SIG-M5 treated with dmso at 0.1 percent for 504 hours (cell line): ENCODE results near the gene BPIFA2.
"Not testable (repeated sequence)": the region's sequence is repeated elsewhere in the genome, so short reads cannot be mapped to it uniquely, and the experiment has no call there.

ENCODE experiments used
- DNase-seq: peaks from one replicate; lab custom pipeline; 2025; ENCODE audit not compliant: unreplicated experiment; lab: John Stamatoyannopoulos, UW

Gene BPIFA2, protein sequence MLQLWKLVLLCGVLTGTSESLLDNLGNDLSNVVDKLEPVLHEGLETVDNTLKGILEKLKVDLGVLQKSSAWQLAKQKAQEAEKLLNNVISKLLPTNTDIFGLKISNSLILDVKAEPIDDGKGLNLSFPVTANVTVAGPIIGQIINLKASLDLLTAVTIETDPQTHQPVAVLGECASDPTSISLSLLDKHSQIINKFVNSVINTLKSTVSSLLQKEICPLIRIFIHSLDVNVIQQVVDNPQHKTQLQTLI

DNA sequence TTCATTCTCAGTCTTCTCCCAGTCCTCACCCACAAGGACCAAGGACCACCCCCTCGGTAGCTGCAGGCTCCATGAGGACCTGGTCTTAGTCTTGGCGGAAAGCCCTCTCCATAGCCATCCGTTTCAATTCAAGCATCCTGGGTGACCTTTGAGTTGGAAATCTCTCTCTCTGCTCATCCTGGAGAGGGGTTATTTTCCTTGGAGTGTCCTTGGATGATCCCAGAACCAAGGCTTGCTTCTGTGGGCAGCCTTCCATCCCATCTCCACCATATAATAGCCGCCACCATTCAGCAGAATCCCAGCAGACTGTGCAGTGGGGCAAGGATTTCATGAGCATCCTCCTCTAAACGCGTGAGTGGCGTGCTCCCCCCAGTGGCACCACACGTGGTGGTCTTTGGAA lies at the start of gene BPIFA2:
Gene BPIFA2, plus strand, starts transcription at position 301 of the 400 bp plus-strand sequence. CDS start 987 bp downstream, outside the sequence.
- DNase-seq: no peak

DNA sequence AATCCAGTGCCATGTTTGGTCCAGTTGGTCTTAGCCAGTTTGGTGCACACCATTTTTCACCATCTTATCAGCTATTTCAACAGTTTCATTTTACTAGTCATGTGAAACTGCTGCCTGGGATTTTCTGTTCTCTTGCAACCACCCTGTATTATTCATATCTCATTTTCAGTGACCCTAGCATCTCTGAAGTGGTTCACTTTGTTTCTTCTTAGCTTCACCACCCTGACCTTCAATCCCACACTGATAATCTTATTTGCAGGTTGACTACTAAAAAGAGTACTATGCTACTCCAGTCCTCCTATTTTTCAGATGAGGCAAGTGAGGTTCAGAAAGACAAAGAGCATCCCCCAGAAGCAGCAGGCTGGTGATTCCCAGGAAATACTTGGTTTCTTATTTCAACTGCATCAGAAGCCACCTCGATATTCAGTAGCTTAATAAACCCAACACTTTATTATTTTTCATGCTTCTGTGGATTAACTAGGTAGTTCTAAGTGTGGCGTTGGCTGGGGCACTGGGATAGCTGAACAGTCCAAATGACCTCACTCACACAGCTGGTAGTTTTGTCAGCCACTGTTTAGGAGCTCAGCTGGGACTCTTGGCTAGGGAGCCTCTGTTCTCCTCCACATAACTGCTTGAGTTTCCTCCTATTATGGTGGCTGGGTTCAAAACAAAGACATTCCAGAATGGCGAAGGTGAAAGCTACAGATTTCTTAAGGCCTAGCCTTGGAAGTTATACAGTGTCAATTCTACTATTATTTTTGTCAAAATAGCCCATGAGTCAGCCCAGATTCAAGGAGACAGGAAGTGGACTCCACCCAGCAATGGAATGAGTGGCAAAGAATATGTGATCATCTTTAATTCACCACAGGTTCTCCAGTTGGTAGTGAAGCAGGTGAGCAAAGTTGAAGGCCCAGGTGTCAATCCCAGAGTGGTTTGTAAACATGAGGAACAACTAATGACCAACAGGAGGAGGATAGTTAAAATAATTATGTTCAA lies 47.9 kb upstream of the BPIFA2 start:
- DNase-seq: no peak

DNA sequence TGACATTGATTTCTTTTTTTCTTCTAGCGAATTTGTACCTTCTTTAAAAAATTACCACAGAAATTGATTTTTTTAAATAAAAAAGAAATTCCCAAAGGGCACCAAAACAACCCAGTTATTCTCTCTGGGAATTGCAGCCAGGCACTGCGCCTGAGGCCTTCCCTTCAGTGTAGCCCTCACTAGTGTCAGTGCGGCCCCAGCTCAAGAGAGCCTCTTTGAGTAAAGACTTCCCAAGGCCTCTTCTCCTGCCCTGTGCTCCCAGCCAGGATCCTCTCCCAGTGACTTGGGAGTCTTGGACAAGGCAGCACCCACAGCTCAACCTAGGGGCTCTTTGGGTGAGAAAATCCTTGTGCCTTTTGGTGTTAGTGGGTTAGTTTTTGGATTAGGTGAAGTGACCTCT lies 47.0 kb upstream of the BPIFA2 start:
- no peak for DNase-seq

DNA sequence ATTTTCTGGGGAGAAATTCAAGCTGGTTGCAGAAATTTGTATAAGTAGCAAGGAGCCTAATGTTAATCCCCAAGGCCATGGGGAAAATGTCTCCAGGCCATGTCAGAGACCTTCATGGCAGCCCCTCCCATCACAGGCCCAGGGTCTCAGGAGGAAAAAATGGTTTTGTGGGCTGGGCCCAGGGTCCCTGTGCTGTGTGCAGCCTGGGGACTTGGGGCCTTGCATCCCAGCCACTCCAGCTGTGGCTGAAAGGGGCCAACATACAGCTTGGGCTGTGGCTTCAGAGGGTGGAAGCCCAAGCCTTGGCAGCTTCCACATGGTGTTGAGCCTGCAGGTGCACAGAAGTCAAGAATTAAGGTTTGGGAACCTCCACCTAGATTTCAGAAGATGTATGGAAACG lies 45.7 kb upstream of the BPIFA2 start:
- DNase-seq: not testable (repeated sequence)

DNA sequence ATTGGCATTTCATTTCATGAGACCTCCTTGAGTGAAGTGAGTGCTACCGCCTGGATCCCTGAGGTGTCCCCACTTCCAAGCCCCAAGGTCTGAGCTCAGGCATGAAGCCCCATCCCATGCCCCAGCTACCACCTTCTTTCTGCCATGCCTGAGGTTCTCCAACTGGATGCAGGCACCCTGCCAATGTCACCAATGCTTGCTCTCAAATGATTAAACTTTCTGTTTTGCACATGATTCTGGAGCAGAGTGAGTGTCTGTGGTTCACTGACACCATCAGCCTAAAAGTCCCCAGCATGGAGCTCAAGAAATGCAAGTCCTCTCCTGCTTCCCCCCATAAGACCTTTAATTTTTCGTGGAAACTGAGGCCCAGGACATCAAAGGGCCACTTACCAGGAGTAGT lies 43.7 kb upstream of the BPIFA2 start:
- no peak for DNase-seq

DNA sequence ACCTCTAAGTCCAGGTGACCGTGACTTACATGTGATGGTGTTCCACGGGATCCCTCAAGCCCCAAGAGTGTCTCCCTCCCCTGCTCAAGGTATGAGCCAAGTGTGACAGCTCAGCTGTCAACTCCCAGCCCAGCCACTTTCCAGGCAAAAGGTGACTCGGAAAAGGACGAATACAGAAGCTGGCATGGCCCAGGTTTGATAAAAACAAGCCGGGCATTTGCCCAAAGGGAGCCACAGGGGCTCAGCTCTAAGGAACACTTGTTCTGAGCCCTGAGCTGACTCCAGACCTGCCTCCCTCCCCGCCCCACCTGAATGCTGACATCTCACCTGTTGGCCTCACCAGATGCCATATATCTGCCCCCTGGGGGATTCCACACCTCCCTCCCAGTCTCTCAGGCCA lies 43.0 kb upstream of the BPIFA2 start:
- no peak for DNase-seq

DNA sequence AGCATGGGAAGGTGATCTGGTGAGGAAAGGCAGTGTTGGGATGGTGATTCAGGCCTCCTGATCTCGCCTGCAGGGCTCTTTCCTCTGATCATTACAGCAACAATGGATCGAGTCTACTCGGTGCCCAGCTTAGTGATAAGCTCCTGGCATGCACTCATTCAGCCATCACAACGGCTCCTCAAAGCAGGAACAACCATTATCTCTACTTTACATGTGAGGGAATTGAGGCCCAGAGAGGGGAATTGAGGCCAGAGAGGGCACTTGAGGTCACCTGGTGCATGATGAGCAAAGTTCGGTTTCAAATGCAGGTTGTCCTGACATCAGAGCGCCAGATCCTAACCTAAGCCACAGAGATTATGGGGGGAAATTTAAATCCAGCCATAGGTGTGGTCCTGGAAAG lies 42.0 kb upstream of the BPIFA2 start:
- no peak for DNase-seq

DNA sequence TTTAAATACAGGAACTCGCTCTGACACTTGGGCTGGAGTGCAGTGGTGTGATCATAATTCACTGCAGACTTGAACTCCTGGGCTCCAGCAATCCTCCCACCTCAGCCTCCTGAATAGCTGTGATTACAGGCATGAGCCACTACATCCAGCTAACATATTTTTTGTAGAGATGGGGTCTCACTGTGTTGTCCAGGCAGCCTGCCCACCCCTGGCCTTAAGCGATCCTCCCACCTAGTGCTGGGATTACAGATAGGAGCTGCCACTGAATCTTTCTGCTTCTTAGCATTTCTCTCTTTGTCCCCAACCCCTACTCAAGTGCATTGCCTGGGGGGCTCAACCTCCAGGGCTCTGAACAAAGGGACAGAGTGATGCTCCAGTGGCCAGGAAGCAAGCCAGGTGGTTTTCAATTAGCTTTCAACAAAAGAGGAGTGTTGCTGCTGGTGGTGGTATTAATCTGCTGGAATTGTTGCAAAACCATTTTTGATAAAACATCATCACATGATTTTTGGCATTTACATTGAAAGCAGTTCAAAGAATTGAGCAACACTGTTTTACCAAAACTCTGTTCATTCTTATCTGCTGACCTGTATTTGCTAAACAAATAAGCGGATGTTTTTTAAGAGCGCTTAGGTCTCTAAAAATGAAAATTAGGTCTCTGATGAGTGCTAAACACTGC lies 40.4 kb upstream of the BPIFA2 start:
- no peak for DNase-seq

DNA sequence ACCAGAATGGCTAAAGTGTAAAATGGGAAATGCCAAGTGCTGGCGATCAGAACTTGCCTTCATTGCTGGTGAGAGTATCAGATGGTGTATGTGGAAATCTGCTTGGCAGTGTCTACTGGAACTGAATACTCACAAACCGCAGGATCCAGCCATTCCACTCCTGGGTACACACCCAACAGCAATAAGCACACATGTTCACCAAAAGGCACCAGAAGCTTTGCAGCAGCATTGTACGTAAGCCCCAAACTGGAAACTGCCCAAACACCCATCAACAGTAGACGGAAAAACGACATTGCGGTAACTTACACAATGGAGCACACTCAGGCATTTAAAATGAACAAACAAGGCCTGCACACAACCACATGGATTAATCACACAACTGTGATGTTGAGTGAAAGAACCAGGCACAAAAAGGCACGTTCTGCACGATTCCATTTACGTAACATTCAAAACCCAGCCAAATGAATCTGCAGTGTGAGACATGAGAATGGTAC lies 37.3 kb upstream of the BPIFA2 start:
- DNase-seq: no peak

DNA sequence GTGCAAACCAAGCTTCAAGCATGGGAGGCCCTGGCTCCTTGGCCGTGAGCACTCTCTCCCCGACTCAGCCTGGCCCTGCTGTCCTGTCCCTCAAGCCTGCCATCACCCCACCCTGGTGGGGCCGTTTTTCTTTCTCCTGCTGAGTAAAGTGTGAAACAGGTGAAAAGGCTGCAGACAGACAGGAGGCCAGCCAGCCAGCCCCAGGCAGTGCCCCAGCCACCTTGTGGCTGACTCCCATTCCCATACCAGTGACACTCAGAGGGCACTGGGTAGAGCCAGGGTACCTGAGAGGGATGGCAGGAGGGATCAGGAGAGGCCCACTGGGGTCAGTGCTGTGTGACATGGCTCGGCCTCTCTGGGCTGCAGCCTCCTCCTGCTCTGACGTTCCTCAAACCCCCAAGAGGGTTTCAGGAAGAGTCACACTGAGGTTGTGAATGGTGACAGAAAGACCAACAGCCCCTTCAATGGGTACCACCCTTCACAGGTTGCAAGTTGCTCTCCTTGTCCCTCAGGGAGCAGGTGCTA lies 35.9 kb upstream of the BPIFA2 start:
- DNase-seq: no peak

DNA sequence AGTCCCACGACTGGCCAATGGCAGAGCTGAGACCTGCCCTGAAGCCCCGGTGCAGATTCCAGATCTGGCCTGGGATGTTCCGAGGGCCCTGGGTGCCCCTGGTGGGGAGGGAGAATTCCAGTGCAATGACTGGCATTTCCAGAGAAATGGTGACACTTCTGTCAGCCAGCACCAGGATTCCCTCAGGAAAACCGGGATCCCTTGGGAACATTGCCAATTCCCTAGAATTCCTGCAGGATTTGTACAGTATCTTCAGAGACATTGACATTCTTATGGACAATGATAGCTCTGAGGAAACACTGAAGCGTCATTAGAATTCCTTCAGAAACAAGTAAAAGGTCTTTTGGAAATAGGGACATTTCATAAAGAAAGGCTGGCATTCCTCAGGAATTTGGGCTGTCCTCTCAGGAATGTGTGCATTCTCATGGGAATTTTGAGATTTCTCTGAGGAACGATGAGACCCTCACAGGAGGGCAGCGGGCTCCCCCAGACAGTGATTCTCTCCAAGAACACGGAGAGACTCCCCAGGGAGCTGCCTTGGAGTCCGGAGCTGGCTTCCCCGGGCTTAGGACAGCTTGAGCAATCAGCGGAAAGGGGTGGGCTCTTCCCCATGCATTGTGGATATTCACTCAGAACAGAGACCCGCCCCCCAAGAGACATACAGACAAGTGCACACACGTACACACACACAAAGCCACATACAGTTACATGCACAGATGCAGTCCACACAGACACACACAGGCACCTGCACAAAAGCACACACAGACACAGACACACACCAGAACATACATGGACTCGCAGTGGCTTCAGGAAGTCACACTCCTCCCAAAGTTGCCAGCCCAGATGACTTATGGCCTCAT lies 35.2 kb upstream of the BPIFA2 start:
- no peak for DNase-seq

DNA sequence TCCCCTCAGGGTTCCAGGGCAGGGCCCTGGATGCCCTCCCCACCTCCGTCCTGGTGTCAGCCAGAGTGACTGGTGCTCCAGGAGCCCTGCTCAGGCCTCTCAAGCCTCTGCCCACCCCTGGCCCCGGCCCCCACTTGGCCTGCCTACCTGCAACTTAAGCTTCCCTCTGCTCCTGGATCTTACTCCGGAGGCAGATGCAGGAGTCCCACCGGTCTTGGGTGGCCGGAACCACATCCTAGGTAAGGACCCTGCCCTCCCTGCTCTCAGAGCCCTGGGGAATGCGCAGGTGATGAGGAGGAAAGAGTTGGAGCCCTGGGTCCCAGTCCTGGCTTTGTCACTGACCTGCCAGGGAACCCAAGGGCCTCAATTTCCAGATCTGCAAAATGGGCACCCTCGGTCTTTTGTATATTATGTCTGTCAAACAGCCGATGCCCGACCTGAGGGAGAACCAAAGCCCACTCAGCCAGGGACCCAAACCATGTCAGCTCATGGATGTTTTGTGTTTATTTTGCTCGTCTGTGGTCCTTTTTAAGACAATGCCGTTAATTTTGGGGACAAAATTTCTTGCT lies 34.5 kb upstream of the BPIFA2 start:
- no peak for DNase-seq

DNA sequence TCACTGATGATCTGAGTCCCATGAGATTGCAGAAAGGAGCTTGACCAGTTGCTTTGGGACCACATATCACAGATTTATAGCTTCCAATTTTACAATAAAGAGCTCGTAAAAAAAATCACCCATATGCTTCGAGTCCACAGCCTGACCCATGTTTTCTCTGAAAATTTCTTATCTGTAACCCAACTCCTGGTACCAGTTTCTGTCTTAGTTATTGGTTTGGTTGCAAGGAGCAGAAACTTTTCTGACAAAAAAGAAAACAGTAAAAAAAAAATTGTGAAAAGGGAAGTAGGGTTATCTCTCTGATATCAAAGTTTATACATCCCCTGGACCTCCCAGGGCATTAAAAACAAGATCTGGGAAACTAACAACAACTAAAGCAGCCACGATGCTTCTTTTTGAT lies 30.8 kb upstream of the BPIFA2 start:
- no peak for DNase-seq

DNA sequence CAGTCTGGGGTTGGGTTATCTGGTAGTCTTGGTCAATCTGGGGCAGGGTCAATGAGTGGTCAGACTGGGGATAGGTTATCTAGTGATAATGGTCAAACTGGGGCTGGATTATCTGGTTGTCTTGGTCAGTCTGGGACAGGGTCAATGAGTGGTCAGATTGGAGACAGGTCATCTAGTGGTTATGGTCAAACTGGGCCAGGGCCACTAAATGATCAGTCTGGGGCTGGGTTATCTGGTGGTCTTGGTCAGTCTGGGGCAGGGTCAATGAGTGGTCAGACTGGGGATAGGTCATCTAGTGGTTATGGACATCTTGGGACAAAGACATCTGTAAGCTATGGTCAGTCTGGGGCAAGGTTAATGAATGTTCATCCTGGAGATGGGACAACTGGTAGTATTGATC lies 28.5 kb upstream of the BPIFA2 start:
- no peak for DNase-seq

DNA sequence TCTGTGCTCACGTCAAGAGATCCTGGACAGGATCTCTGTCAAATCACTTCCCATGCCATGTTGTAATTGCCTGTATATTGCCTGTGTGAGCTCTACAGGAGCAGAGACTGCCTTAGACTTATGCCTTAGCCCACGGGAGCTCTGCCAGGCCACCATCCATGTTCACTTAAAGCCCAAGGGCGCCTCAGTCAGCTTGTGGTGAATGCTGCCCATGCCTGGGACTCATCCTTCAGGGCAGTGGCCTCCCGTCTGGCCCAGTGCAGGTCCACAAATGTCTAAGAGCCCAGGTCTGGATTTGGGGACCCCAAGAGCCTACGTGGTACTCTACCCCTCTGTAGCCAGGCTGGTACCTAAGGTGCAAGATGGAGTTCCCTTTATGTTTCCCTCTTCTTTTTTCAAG lies 22.4 kb upstream of the BPIFA2 start:
- DNase-seq: no peak

DNA sequence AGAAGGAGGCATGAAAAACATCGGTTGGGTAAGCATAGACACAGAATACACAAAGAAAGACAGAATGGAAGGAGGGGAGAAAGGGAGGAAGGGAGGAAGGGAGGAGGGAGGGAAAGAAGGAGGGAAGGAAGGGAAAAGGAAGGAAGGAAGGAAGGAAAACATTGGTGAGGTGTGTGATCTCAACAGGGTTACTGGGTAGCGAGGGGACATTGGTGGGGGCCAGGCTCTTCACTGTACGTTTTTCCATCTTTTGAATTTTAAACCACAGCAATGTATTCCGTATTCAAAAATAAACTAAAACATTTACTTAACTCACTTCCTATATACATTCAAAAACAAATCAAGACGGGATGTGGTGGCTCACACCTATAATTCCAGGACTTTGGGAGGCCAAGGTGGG lies 20.7 kb upstream of the BPIFA2 start:
- DNase-seq: no peak

DNA sequence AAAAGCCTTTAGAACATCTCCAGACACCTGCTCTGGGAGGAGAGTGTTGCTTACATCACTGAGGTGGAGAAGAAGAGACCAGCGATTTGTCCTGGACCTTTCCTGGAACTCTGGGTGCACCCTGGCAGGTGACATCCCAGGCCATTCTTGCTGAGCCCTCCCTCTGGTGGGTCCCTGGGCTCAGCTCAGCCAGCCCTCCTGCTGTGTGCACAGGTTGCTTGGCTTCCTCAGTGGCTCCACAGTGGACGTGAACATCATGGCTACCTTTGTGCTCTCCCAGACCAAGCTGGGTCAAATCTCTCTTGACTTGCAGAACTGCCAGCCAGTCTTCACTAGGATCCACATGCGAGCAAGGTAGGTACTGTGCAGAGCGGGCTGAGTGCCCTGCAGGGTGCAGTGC lies 19.9 kb upstream of the BPIFA2 start:
- no peak for DNase-seq

DNA sequence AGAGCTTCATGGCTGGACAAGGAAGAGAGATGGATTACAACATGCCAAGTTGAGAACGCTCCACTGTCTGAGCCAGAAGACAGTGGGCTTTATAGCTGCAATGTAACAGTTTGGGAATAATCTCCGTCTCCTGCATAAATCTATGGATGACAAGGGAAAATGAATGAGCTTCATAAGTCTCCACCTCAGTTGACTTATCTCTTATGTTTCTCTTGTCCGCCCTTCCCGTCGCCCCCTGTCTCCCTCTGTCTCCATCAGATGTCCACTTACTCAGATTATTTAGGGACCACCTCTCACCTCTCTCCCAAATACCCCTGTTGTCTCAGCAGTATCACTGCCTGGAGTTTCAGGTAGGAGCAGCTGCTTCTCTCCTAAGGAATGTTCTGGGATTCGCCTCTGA lies 13.7 kb upstream of the BPIFA2 start:
- DNase-seq: no peak

DNA sequence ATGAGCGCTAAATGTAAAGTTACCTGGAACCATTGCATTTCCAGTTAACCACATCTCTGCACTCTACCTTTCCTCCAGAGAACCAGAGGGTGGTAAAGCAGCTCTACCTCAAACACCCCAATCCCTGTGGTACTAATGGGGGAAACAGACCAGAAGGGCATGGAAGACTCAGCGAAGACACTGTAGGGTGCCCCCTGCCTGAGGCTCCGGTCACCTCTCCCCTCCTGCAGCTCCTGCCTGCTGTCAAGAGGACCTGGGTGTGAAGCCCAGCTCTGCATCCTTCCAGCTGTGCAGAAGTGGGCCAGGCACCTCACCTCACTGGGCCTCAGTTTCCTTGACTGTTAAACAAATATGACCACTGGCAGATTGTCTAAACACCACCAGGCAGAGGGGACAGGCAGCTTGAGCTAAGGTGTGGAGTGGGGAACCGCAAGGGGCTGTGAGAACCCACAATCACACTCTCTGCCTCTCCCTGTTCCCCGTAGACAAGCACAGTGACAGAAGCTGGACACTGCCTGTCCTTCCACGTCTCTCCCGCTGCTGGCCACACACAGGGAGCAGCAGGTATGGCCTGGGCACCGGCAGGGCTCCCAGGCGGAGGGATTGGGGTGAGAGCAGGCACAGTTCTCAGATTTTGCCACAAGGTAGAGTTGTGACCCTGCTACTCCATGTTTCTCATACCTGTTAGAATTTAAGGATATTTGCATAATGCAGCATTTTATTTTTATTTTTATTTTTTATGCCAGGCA lies 9.1 kb upstream of the BPIFA2 start:
- DNase-seq: no peak
